Measurements from ENCODE around the gene PPP1R8. TPM values are rescaled to one million over a fixed set of nuclear protein-coding genes. Genes with fewer than 3 reads are reported as not detected.
"Not testable (repeated sequence)": the region's sequence is repeated elsewhere in the genome, so short reads cannot be mapped to it uniquely, and the experiment has no call there.

PPP1R8 gene
- polyA plus RNA-seq, 6 donors from 2014 or later = 25.8 to 40.9 (median 37.8) TPM

DNA sequence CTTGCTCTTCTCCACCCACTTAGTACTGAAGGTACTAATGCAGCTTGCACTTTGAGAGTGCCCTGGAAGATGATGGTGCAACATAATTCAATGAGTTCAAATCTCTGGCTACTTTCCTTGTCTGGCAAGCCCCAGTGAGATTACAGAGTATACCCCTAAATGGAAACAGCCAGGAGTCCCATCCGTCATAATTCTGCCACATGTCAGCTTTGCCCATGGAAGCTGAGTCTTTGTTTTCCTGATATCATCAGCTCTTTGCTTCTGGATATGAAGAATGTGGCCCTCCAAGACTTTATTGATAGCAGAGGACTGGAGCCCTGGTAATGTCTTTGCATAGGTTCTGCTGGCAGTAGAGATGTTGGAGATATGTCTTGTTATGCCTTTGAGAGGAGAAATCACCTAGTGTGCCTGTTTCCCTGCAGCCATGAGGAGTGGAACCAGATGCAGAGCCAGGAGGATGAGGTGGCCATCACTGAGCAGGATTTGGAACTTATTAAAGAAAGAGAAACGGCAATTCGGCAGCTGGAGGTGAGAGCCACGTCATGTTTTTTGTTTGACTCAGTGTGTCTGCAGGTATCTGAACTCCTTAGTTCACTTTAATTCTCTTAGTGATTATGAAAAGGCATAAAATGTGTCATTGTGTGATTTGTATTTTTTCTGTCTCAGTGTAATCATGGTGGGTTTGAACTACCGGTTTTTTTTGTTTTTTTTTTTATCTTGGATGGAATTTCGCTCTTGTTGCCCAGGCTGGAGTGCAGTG lies 18.7 kb upstream of the PPP1R8 start:
- H3K27ac Mint-ChIP-seq = no peak overlapping the region
- H3K4me3 Mint-ChIP-seq = no peak overlapping the region
- H3K27me3 Mint-ChIP-seq = no peaks in the 10 kb centered on the region
- H3K4me1 Mint-ChIP-seq = no peaks in the 10 kb centered on the region
- DNase-seq (no peak), ATAC-seq (ENCODE audit: low read depth in 2 of 2) (no peak)
- no peaks in the 10 kb centered on the region for H3K9me3 Mint-ChIP-seq
- H3K36me3 Mint-ChIP-seq = peaks cover 8 to 10% of the 10 kb centered on the region in 2 donors

DNA sequence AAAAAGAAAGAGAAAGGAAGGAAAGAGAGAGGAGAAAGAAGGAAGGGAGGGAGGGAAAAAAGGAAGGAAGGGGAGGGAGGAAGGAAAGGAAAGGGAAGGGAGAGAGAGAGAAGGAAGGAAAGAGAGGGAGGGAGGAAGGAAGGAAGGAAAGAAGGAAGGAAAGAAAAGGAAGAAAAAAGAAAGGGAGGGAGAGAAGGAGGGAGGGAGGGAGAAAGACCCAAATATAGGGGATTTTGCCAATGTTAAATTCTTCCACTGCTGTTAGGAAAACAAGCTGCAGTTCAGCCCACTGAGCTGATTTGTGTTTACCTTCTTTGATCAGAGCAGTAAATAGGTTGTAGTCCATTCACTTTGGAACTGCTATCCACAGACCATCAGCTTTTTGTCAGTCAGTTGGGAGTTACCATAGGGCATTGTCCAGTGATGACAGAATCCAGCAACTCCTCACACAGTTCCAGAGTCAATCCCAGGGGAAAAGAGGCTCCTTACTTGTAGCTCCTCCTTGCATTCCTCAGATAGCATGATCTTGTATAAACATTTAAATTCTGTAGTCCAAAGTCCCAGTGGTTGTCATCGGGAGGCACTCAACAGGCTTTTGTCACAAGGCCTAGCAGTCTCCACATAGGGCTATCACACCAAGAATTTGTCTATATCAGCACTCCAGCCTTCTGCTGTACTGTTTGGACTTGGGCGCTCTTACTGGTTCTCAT lies 13.5 kb upstream of the PPP1R8 start:
- peaks cover 14 to 20% of the 10 kb centered on the region in 2 donors for H3K36me3 Mint-ChIP-seq
- ATAC-seq (ENCODE audit: low read depth in 2 of 2) = no peak
- H3K27me3 Mint-ChIP-seq = no peaks in the 10 kb centered on the region

DNA sequence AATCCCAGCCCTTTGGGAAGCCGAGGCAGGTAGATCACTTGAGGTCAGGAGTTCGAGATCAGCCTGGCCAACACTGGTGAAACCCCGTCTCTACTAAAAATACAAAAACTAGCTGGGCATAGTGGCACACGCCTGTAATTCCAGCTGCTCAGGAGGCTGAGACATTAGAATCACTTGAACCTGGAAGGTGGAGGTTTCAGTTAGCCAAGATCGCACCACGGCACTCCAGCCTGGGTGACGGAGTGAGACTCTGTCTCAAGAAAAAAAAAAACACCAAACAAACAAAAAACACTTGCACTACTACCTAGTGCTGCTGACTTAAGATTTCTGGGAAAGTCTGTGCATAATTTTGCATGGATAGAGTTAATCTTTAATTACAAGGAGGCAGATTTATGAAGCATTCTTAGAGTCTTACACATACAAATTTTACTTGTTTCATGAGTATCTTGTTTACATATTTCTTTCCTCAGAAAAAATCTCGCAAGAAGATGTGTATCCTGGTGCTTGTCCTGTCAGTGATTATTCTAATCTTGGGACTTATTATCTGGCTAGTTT lies 8.7 kb upstream of the PPP1R8 start:
- H3K27me3 Mint-ChIP-seq = no peaks in the 10 kb centered on the region
- H3K4me3 Mint-ChIP-seq = no peak overlapping the region
- H3K36me3 Mint-ChIP-seq = peaks cover 6 to 19% of the 10 kb centered on the region in 2 donors
- DNase-seq (no peak), ATAC-seq (ENCODE audit: low read depth in 2 of 2) (no peak)
- no peaks in the 10 kb centered on the region for H3K9me3 Mint-ChIP-seq
- no peaks in the 10 kb centered on the region for H3K4me1 Mint-ChIP-seq
- peak overlapping the region in 1 of 6 donors; percentile 23 for H3K27ac Mint-ChIP-seq

More for the DNA sequence above, 13.5 kb upstream of the PPP1R8 start:
- no peaks in the 10 kb centered on the region for H3K9me3 Mint-ChIP-seq
- no peak overlapping the region for H3K4me3 Mint-ChIP-seq
- no peak for DNase-seq
- no peaks in the 10 kb centered on the region for H3K4me1 Mint-ChIP-seq
- peak overlapping the region in 3 of 6 donors; percentile 52 to 85 (median 55) for H3K27ac Mint-ChIP-seq

DNA sequence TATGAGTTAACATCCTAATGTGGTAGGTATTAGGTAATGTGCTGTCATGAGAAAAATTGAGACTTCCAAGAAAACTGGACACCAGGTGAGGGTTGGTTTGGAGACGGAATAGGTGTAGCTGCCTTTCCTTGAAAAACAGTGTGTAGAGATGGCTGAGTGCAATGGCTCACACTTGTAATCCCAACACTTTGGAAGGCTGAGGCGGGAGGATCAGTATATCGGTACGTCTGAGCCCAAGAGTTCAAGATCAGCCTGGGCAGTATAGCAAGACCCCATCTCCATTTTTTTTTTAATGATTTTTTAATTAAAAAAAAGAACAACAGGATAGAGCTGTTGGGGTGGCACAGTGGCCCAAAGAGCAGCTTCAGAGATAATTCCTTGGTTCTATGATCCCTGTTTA lies 6.8 kb upstream of the PPP1R8 start:
- H3K4me3 Mint-ChIP-seq = no peak overlapping the region
- H3K36me3 Mint-ChIP-seq = peaks cover 0 to 14% of the 10 kb centered on the region in 2 donors
- no peak for ATAC-seq (ENCODE audit: low read depth in 2 of 2)
- no peak for DNase-seq
- H3K4me1 Mint-ChIP-seq = no peaks in the 10 kb centered on the region
- no peaks in the 10 kb centered on the region for H3K27me3 Mint-ChIP-seq
- H3K27ac Mint-ChIP-seq = no peak overlapping the region
- H3K9me3 Mint-ChIP-seq = no peaks in the 10 kb centered on the region

DNA sequence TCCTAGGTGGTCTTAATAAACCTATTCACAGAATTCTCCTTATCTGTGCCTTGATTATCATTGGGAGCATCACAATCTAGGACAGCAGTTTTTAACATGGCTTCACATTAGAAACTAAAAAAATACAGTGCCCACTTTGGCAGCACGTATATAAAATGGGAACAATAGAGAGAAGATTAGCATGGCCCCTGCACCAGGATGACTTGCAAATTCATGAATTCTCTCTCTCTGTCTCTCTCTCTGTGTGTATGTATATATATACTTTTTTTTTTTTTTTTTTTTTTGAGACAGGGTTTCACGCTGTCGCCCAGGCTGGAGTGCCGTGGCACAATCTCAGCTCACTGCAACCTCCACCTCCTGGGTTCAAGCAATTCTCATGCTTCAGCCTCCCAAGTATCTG lies 6.2 kb upstream of the PPP1R8 start:
- peaks cover 0 to 10% of the 10 kb centered on the region in 2 donors for H3K36me3 Mint-ChIP-seq
- no peaks in the 10 kb centered on the region for H3K4me1 Mint-ChIP-seq
- no peak for ATAC-seq (ENCODE audit: low read depth in 2 of 2)
- H3K4me3 Mint-ChIP-seq = no peak overlapping the region
- no peak for DNase-seq
- H3K9me3 Mint-ChIP-seq = no peaks in the 10 kb centered on the region
- H3K27me3 Mint-ChIP-seq = no peaks in the 10 kb centered on the region
- no peak overlapping the region for H3K27ac Mint-ChIP-seq

DNA sequence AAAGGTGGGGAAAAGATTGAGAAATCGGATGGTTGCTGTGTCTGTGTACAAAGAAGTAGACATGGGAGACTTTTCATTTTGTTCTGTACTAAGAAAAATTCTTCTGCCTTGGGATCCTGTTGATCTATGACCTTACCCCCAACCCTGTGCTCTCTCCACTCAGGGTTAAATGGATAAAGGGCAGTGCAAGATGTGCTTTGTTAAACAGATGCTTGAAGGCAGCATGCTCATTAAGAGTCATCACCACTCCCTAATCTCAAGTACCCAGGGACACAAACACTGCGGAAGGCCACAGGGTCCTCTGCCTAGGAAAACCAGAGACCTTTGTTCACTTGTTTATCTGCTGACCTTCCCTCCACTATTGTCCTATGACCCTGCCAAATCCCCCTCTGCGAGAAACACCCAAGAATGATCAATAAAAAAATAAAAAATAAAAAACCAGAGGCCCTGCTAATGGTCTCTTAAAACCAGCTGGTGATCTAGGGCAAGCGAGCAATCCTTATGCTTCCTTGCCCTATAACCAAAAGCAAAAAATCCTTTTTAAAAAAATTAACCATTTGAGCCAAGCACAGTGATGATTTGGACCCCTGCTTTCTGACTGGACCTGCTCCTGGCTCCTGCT lies 1.1 kb upstream of the PPP1R8 start:
- Mint-ChIP-seq H3K4me1 (peaks cover 13 to 26% (median 26%) of the 10 kb centered on the region in 3 donors), H3K4me3 (peak overlapping the region; percentile 15 to 97 (median 93)), H3K27ac (peak overlapping the region in 3 of 6 donors; percentile 54 to 96 (median 95))
- DNase-seq; H3K27me3 Mint-ChIP-seq; H3K9me3 Mint-ChIP-seq; ATAC-seq (ENCODE audit: low read depth in 2 of 2); H3K36me3 Mint-ChIP-seq: not testable (repeated sequence)

DNA sequence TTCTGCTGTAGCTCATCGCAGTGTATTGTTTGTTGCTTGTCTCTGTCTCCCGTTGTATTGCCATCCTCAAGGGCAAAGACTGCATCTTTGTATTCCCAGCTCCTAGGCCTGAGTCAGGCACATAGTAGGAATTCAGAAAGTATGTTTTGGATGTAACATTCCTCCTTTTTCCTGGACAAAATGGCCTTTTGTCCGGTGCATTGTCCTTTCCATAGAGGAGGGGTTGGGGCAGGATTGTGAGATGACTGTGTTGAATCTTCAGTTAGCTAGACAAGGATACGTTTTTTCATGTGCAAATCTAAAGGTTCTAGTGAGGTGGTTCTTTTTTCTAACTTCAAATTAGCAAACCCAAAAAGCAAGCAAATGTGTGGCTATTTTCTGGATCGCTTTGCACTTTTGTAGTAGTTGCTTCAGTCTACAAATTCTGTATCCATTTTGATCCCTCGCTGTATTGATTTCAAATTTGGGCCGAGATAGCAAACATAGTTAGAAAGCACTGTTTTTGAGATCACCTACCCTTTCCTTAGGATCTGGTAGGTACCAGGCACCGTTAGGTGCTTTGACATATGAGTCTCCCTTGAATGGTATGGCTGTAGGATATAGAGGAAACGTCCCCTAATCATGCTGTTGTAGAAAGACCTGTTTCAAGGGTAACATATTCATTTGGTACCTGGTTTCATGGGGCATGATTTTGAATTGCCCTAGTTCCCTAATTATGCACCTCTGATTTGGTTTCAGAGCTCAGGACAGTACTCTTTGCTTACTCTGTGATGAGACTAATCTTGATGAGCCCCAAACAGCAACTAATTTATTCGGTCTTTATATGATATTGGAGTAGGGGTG lies 1.2 kb downstream of the PPP1R8 start:
- H3K27me3 Mint-ChIP-seq = no peaks in the 10 kb centered on the region
- peak overlapping the region; percentile 92 to 97 (median 96) for H3K4me3 Mint-ChIP-seq
- DNase-seq (no peak), ATAC-seq (ENCODE audit: low read depth in 2 of 2) (no peak)
- no peaks in the 10 kb centered on the region for H3K36me3 Mint-ChIP-seq
- H3K9me3 Mint-ChIP-seq = no peaks in the 10 kb centered on the region
- peaks cover 13 to 36% (median 36%) of the 10 kb centered on the region in 3 donors for H3K4me1 Mint-ChIP-seq
- peak overlapping the region; percentile 32 to 96 (median 80) for H3K27ac Mint-ChIP-seq

DNA sequence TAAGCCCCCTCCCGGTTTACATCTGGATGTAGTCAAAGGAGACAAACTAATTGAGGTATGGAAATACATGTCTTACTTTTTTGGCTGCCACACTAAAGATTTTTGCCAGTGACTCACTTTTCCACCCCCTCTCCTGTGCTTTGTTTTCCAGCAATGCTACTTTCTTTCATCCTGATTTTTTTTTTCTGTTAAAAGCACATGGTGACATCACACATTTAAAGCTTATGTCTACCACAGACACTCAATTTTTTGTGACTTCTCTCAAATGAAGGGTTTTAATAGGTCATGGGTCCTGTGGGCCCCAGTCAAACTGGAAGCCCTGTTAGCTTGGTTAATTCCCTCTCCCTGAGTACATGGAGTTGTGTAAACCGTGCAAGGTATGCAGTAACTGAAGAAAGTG lies 2.2 kb downstream of the PPP1R8 start:
- DNase-seq (no peak), ATAC-seq (ENCODE audit: low read depth in 2 of 2) (no peak)
- H3K27me3 Mint-ChIP-seq = no peaks in the 10 kb centered on the region
- peak overlapping the region in 6 of 8 donors; percentile 0 to 97 (median 67) for H3K4me3 Mint-ChIP-seq
- H3K9me3 Mint-ChIP-seq = no peaks in the 10 kb centered on the region
- H3K27ac Mint-ChIP-seq = peak overlapping the region in 4 of 6 donors; percentile 47 to 92 (median 50)
- peaks cover 13 to 36% (median 36%) of the 10 kb centered on the region in 3 donors for H3K4me1 Mint-ChIP-seq
- no peaks in the 10 kb centered on the region for H3K36me3 Mint-ChIP-seq

DNA sequence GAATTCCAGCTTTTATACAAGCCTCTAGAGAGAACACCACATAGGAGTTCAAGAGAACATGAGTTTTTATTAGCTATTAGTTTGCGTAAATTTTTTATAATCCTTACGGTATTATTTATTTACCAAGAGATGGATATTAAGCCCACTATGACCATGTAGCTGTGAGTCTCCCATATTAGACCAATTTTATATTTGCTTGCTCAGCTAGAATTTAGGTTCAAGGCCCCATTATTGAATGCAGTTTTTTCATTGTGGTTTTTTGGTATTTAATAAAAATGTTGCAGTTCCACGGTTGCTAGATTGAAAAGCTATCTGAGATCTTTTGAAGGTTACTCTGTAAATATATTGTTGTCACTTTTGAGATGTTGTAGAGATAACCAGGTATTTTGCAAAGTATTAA lies 2.9 kb downstream of the PPP1R8 start:
- no peaks in the 10 kb centered on the region for H3K27me3 Mint-ChIP-seq
- H3K27ac Mint-ChIP-seq = no peak overlapping the region
- no peak overlapping the region for H3K4me3 Mint-ChIP-seq

DNA sequence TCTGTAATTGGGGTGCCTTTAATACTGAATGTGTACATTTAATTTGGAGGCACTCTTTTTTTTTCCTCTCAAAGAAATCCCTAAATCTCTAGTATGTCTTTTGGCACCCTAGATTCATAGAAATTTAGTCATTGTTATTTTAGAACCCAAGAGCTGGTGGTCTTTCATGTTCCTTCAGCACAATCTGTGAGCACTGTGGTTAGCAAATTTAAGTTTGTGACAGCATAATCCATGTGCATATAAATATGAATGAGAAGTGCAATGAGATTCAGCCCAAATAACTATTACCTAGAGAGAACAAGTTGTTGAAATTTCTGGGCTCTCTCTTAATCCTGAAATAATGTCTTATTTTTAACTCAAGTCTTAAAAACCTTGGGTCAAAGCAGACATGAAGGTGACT lies 4.5 kb downstream of the PPP1R8 start:
- H3K27me3 Mint-ChIP-seq = no peaks in the 10 kb centered on the region
- H3K4me3 Mint-ChIP-seq = no peak overlapping the region
- peaks cover 13 to 36% (median 33%) of the 10 kb centered on the region in 3 donors for H3K4me1 Mint-ChIP-seq
- H3K27ac Mint-ChIP-seq = peak overlapping the region in 1 of 6 donors; percentile 63
- H3K36me3 Mint-ChIP-seq = no peaks in the 10 kb centered on the region
- H3K9me3 Mint-ChIP-seq = no peaks in the 10 kb centered on the region
- DNase-seq (no peak), ATAC-seq (ENCODE audit: low read depth in 2 of 2) (no peak)

More for the DNA sequence above, 2.9 kb downstream of the PPP1R8 start:
- DNase-seq (no peak), ATAC-seq (ENCODE audit: low read depth in 2 of 2) (no peak)
- H3K9me3 Mint-ChIP-seq = no peaks in the 10 kb centered on the region
- peaks cover 13 to 36% (median 36%) of the 10 kb centered on the region in 3 donors for H3K4me1 Mint-ChIP-seq
- H3K36me3 Mint-ChIP-seq = no peaks in the 10 kb centered on the region

DNA sequence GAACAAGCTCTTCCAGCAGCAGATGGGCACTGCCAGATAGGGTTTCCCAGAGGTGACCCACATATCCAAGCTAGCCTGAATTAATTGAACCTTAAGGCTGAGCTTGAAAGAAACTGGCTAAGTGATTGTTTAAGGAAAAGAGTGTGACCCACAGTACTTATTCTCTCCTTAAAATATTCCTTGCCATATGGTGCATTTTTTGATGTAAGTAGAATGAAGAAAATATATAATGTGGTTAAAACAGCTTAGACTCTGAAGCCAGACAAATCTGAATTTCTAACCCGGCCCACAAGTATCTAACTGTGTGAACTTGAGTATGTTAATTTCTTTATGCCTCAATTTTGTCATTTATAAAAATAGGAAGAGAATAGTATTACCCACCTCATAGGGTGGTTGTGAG lies 4.9 kb downstream of the PPP1R8 start:
- no peaks in the 10 kb centered on the region for H3K36me3 Mint-ChIP-seq
- H3K9me3 Mint-ChIP-seq = no peaks in the 10 kb centered on the region
- no peak for ATAC-seq (ENCODE audit: low read depth in 2 of 2)
- peaks cover 13 to 36% (median 30%) of the 10 kb centered on the region in 3 donors for H3K4me1 Mint-ChIP-seq
- no peaks in the 10 kb centered on the region for H3K27me3 Mint-ChIP-seq
- DNase-seq = no peak
- peak overlapping the region in 2 of 6 donors; percentile 26 to 63 for H3K27ac Mint-ChIP-seq
- peak overlapping the region in 1 of 8 donors; percentile 56 for H3K4me3 Mint-ChIP-seq

DNA sequence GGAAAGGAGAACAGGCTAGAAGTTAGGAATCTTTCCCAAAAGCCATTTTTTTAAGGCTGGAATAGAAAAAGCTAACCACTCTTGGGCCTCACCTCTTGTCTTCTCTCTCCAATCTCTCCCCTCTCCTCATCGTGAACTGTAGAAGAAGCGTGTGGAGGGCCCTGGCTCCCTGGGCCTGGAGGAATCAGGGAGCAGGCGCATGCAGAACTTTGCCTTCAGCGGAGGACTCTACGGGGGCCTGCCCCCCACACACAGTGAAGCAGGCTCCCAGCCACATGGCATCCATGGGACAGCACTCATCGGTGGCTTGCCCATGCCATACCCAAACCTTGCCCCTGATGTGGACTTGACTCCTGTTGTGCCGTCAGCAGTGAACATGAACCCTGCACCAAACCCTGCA lies 19.4 kb downstream of the PPP1R8 start:
- no peaks in the 10 kb centered on the region for H3K27me3 Mint-ChIP-seq
- DNase-seq = no peak
- H3K36me3 Mint-ChIP-seq = peaks cover 0 to 4% of the 10 kb centered on the region in 2 donors
- H3K9me3 Mint-ChIP-seq = no peaks in the 10 kb centered on the region
- peaks cover 0 to 3% (median 0%) of the 10 kb centered on the region in 3 donors for H3K4me1 Mint-ChIP-seq
- no peak overlapping the region for H3K4me3 Mint-ChIP-seq
- peak overlapping the region in 1 of 6 donors; percentile 70 for H3K27ac Mint-ChIP-seq
- ATAC-seq (ENCODE audit: low read depth in 2 of 2) = no peak

Measured in naive B cell (primary cell).